B cell (primary cell): ENCODE results near the gene MPL.

Source experiments
- CTCF ChIP-seq: fragments of 200-600 bp; IDR thresholded peaks from one replicate; pipeline ENCODE4 v1.8.0; 2022; ENCODE audit warnings: antibody characterized with exemption, mild to moderate bottlenecking
- EZH2 ChIP-seq: IDR thresholded peaks from 2 replicates; pipeline ENCODE4 v1.6.1; 2012; ENCODE audit warnings: borderline replicate concordance, low read depth, mild to moderate bottlenecking, moderate library complexity, low read length; ENCODE audit not compliant: insufficient read depth, poor library complexity, severe bottlenecking

GRCh38 chr1:43306688-43307457 lies 30.7 kb upstream of the MPL start:
- TF ChIP-seq CTCF (no peak), EZH2 (no peak)
